ENCODE measurements around the gene GTPBP6. TPM values are rescaled to one million over a fixed set of nuclear protein-coding genes. Genes with fewer than 3 reads are reported as not detected.

GTPBP6 gene
- total and polyA plus RNA-seq, 8 donors = 20.3 to 57.8 (median 32.1) TPM

GRCh38 chrX:317424-318067 lies 1.1 kb downstream of the GTPBP6 start:
- Histone ChIP-seq H3K27ac (peak overlapping the region in 3 of 4 donors; percentile 80 to 94 (median 94)), H3K27me3 (no peaks in the 10 kb centered on the region), H3K9me3 (no peaks in the 10 kb centered on the region), H3K36me3 (peaks cover 0 to 24% (median 4%) of the 10 kb centered on the region in 3 donors), H3K4me1 (peaks cover 0 to 5% (median 3%) of the 10 kb centered on the region in 3 donors), H3K4me3 (peak overlapping the region; percentile 42 to 83 (median 58))
- no peak for ATAC-seq
- 50 to 54% methylated on average over 24 of the region's 28 CpGs for WGBS, 2 donors
- DNase-seq = no peak
- FAIRE-seq = no peak
- intact Hi-C loops (cut with DNase I) = no loop called here
- no peak for TF ChIP-seq CTCF (IDR thresholded peaks at IDR 0.05)

GRCh38 chrX:316351-317325 lies 2.0 kb downstream of the GTPBP6 start:
- 93% methylated on average over 50 of the region's 50 CpGs for WGBS, 2 donors
- peaks cover 0 to 5% (median 3%) of the 10 kb centered on the region in 3 donors for H3K4me1 ChIP-seq
- peaks cover 0 to 31% (median 9%) of the 10 kb centered on the region in 3 donors for H3K36me3 ChIP-seq
- ATAC-seq (no peak), DNase-seq (peak in 4 of 6 donors; percentile 24 to 75 (median 46)), FAIRE-seq (no peak)
- no peaks in the 10 kb centered on the region for H3K9me3 ChIP-seq
- no peaks in the 10 kb centered on the region for H3K27me3 ChIP-seq
- H3K27ac ChIP-seq = no peak overlapping the region
- no peak overlapping the region for H3K4me3 ChIP-seq
- no peak for TF ChIP-seq CTCF (IDR thresholded peaks at IDR 0.05)
- intact Hi-C loops (cut with DNase I) = no loop called here

- TF ChIP-seq CTCF (IDR thresholded peaks at IDR 0.05) = no peak
- FAIRE-seq (no peak), ATAC-seq (no peak), DNase-seq (peak in 3 of 6 donors; percentile 12 to 69 (median 47))
- Histone ChIP-seq H3K27ac (no peak overlapping the region), H3K4me1 (peaks cover 0 to 2% (median 0%) of the 10 kb centered on the region in 3 donors), H3K9me3 (no peaks in the 10 kb centered on the region), H3K36me3 (peaks cover 0 to 41% (median 18%) of the 10 kb centered on the region in 3 donors), H3K27me3 (no peaks in the 10 kb centered on the region), H3K4me3 (no peak overlapping the region)
- 93% methylated on average over 51 of the region's 51 CpGs for WGBS, 2 donors
- intact Hi-C loops (cut with DNase I) = no loop called here
Measured at GRCh38 chrX:314781-315595, 3.6 kb downstream of the GTPBP6 start.

GRCh38 chrX:314049-314448 lies 4.5 kb downstream of the GTPBP6 start:
- no peak for ATAC-seq
- H3K9me3 ChIP-seq = no peaks in the 10 kb centered on the region
- FAIRE-seq = no peak
- no peaks in the 10 kb centered on the region for H3K27me3 ChIP-seq
- H3K36me3 ChIP-seq = peaks cover 0 to 41% (median 18%) of the 10 kb centered on the region in 3 donors
- peak in 2 of 6 donors; percentile 55 to 65 for DNase-seq
- no peak overlapping the region for H3K4me3 ChIP-seq
- TF ChIP-seq CTCF (IDR thresholded peaks at IDR 0.05) = no peak
- 96 to 98% methylated on average over 34 of the region's 34 CpGs for WGBS, 2 donors
- H3K27ac ChIP-seq = no peak overlapping the region
- intact Hi-C loops (cut with DNase I) = no loop called here
- H3K4me1 ChIP-seq = no peaks in the 10 kb centered on the region

Measured in pancreas (tissue), 10 donors.